GM18519 (cell line): ENCODE measurements around the gene RIMBP2.

ENCODE experiments used
- ATAC-seq: cut with Tn5 transposase; IDR thresholded peaks from one replicate; pipeline ENCODE4 v1.9.1; 2021; ENCODE audit warnings: mild to moderate bottlenecking, moderate library complexity; ENCODE audit not compliant: unreplicated experiment, low FRiP score

Gene RIMBP2

GRCh38 chr12:130354407-130354806 lies 361.7 kb downstream of the RIMBP2 start:
- ATAC-seq: no peak

GRCh38 chr12:130353081-130353480 lies 363.0 kb downstream of the RIMBP2 start:
- no peak for ATAC-seq

- no peak for ATAC-seq
Observed at GRCh38 chr12:130351326-130351725, 364.8 kb downstream of the RIMBP2 start.

GRCh38 chr12:130350715-130351114 lies 365.4 kb downstream of the RIMBP2 start:
- ATAC-seq: no peak

- no peak for ATAC-seq
Observed at GRCh38 chr12:130347588-130347987, 368.5 kb downstream of the RIMBP2 start.
